Pancreas (tissue), 10 donors: ENCODE data around the gene PPM1H. TPM values are rescaled to one million over a fixed set of nuclear protein-coding genes. Genes with fewer than 3 reads are reported as not detected.

Source experiments
- ATAC-seq, 4 donors: fragments of 200-7000 bp; cut with Tn5 transposase; one replicate each; pipeline versions ENCODE4 v1.8.0 to v1.9.1; 2020; ENCODE audit warnings: mild to moderate bottlenecking in 4 of 4, moderate library complexity in 4 of 4
- DNase-seq, 6 donors: peaks; one replicate each; pipeline ENCODE4 v3.0.0-alpha.2; 2020
- FAIRE-seq: peaks from 2 replicates; lab custom pipeline; 2012; peaks lifted over from hg19 to GRCh38; lab: Jason Lieb, UNC
- H3K27ac ChIP-seq, 4 donors: fragments of 200-600 bp; sonication (generic); 1 replicate in 3 of 4; 2 replicates in 1 of 4; pipeline versions ENCODE4 v1.5.0 to v1.8.0; 2020
- H3K27me3 ChIP-seq, 4 donors: fragments of 200-600 bp; one replicate each; pipeline ENCODE4 v1.8.0; 2021
- H3K36me3 ChIP-seq, 3 donors: fragments of 200-600 bp; sonication (generic) in 1 of 3; one replicate each; pipeline versions ENCODE4 v1.5.0 to v1.8.0; 2020 to 2021
- H3K4me1 ChIP-seq, 3 donors: fragments of 200-600 bp; one replicate each; pipeline ENCODE4 v1.8.0; 2021
- H3K4me3 ChIP-seq, 4 donors: fragments of 200-600 bp; sonication (generic) in 2 of 4; one replicate each; pipeline versions ENCODE4 v1.5.0 to v1.8.0; 2020 to 2021
- H3K9me3 ChIP-seq, 4 donors: fragments of 200-600 bp; one replicate each; pipeline ENCODE4 v1.8.0; 2021
- WGBS, 2 donors: extraction: QIAGEN DNeasy Blood & Tissue Kit; methylation state at CpG; one replicate each; pipeline ENCODE4 v1.1.7; 2013; 5-methylcytosine and 5-hydroxymethylcytosine counted together
- intact Hi-C, 3 donors: fragments of 100-400 bp; cut with DNase I; formaldehyde crosslinking; loops; one replicate each; pipeline versions ENCODE4 v1.11.1 to v1.14.2; 2022
- polyA plus RNA-seq, 2 donors: library from polyadenylated mRNA; stranded (reverse); fragments of 200-250 nt; gene quantifications; one replicate each; pipeline ENCODE4 v1.2.3, GENCODE V29; 2013
- total RNA-seq, 6 donors: library from RNA; stranded (reverse); fragmentation: NEBNext Ultra II Directional in 4 of 6; extraction: Animal tissue kit (Norgen Biotek cat#: 25700) in 4 of 6; gene quantifications; one replicate each; pipeline versions ENCODE4 v1.2.1 to v1.2.4, GENCODE V29; 2021 to 2023
- TF ChIP-seq, protein P1 (sequence below), 4 donors: fragments of 200-600 bp; sonication (generic) in 3 of 4; IDR thresholded peaks; one replicate each; pipeline versions ENCODE4 v1.5.0 to v1.8.0; 2021; ENCODE audit warnings: antibody characterized with exemption in 4 of 4
- donor health status: healthy with polysubstance abuse.
- donor health status: DM: no; HTN: no; CAD: no; lungs with moderate emphysema.
- donor health status: DM: no; HTN: no; CAD: no.
- donor health status: control.
- donor health status: control.
- donor health status: Bipolar disorder and iron deficiency.
- donor health status: DM: yes; HTN: yes; CAD: no.
- donor health status: DM: no; HTN: no; CAD: no.
- donor health status: DM: no; HTN: no; CAD: no.
- donor health status: DM: yes; HTN: yes; CAD: no.

Gene PPM1H
- total and polyA plus RNA-seq, 8 donors = 1.7 to 12.9 (median 5.8) TPM

DNA sequence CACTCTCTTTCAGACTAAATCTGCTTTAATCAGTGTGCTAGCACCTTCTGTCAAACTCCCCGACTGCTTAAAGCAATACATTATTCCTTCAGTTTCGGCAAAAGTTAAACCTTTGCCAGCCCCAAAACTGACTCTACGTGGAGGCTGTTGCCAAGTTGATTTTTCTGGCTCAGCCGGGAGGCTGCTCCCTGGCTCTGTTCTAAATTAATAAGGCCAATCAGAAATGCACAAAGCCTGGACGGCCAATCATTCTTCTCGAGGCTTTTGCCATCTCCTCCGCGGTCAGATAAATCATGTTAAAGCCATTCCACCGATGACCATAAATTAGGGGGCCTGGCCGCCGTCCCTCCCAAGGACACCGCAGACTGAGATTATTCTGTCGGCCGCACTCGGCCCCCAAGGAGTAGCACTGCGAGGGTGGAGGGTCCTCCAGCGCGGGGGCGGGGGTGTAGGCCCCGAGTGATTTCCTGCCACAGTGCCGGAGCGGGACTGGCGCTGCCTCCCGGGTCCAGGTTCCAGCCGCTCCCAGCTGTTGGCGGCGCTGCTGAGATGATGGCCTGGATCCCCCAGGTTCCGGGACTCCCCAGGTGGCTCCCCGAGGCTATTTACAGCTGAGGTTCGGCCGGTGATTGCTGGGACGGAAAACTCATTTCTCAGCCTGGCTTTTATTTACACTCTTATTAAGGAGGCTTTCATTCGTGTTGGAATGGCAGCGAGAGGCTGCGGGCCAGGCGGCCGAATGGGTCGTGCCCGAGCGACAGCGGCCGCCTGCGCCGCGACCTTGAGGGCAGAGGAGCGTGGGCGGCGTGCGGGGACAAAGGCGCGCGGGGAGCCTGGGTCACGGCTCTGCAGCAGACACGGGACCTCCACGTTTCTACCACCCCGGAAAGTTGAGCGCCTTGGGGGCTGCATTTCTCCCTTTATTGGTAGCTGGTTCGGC lies 303.2 kb downstream of the PPM1H start:
- FAIRE-seq = no peak
- TF ChIP-seq, protein P1, sequence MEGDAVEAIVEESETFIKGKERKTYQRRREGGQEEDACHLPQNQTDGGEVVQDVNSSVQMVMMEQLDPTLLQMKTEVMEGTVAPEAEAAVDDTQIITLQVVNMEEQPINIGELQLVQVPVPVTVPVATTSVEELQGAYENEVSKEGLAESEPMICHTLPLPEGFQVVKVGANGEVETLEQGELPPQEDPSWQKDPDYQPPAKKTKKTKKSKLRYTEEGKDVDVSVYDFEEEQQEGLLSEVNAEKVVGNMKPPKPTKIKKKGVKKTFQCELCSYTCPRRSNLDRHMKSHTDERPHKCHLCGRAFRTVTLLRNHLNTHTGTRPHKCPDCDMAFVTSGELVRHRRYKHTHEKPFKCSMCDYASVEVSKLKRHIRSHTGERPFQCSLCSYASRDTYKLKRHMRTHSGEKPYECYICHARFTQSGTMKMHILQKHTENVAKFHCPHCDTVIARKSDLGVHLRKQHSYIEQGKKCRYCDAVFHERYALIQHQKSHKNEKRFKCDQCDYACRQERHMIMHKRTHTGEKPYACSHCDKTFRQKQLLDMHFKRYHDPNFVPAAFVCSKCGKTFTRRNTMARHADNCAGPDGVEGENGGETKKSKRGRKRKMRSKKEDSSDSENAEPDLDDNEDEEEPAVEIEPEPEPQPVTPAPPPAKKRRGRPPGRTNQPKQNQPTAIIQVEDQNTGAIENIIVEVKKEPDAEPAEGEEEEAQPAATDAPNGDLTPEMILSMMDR (IDR thresholded peaks at IDR 0.05) = no peak
- peaks cover 0 to 4% (median 0%) of the 10 kb centered on the region in 3 donors for H3K4me1 ChIP-seq

DNA sequence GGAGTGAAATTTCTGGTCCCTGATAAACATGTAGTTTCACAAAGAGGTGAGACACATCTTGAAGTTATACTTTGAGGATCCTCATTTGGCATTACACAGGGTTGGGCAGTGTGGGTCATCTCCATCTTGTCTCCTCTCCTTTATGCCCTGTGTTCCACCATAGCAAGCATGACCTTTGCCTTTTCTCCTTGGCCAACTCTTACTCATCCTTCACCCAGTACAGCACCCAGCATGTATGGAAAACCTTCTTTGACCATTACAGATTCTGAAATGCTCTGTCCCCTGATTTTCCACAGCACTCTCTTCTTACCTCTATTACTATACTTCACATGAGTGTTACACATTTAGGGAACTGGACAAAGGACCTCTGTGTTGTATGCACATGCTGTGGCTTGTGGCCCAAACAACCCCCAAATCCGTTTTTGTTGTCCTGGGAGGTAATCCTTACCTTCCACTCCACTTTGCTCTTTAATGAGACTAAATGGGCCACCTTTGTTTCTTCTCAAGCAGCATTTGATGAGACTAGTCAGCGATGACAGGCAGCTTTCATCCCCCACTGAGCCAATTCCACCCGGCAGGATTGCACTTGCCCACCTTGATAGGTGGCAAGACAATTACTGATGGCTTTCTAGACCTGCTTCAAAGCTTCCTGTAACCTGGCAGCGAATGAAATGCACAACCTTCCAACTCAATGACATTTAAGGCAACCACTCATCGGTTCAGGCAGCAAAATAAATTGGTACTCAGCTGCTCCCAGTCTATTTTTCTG lies 304.8 kb downstream of the PPM1H start:
- Histone ChIP-seq H3K36me3 (no peaks in the 10 kb centered on the region), H3K27me3 (no peaks in the 10 kb centered on the region), H3K4me1 (peaks cover 0 to 4% (median 0%) of the 10 kb centered on the region in 3 donors), H3K9me3 (no peaks in the 10 kb centered on the region), H3K4me3 (no peak overlapping the region), H3K27ac (no peak overlapping the region)
- 83 to 86% methylated on average over 5 of the region's 5 CpGs for WGBS, 2 donors
- TF ChIP-seq, protein P1 (IDR thresholded peaks at IDR 0.05) = no peak
- no peak for FAIRE-seq
- intact Hi-C loops = no loop called here
- no peak for ATAC-seq
- no peak for DNase-seq

More for the DNA sequence above, 303.2 kb downstream of the PPM1H start:
- ATAC-seq (peak; percentile 74 to 93 (median 90)), DNase-seq (peak; percentile 29 to 80 (median 51))
- Histone ChIP-seq H3K27ac (peak overlapping the region in 2 of 4 donors; percentile 13 to 53), H3K27me3 (no peaks in the 10 kb centered on the region), H3K4me3 (peak overlapping the region; percentile 11 to 61 (median 34)), H3K36me3 (no peaks in the 10 kb centered on the region), H3K9me3 (no peaks in the 10 kb centered on the region)
- intact Hi-C loops = no loop called here
- 3 to 4% methylated on average over 57 to 58 of the region's 58 CpGs for WGBS, 2 donors

DNA sequence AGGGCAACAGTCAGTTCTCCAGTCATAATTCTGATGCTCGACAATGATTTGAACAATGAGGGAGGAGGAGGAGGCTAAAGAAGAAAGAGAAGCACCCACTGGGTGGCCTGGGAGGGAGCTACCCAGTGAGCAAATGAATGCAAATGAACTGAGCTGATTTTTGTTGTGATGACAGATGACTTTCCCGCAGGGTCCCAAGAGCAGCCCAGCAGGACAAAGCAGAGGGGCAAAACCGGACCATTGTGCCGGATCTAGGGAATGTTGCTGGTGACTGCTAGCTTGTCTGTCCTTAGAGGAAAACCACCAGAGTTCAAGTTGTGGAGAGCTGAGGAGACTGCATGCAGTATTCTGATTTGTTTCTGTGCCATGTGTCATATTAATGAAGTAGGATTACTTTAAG lies 305.5 kb downstream of the PPM1H start:
- no peak overlapping the region for H3K27ac ChIP-seq
- DNase-seq = no peak
- no peak overlapping the region for H3K4me3 ChIP-seq
- no peaks in the 10 kb centered on the region for H3K27me3 ChIP-seq
- H3K9me3 ChIP-seq = no peaks in the 10 kb centered on the region
- intact Hi-C loops = no loop called here
- TF ChIP-seq, protein P1 (IDR thresholded peaks at IDR 0.05) = no peak
- no peak for FAIRE-seq
- peaks cover 0 to 4% (median 0%) of the 10 kb centered on the region in 3 donors for H3K4me1 ChIP-seq
- no peak for ATAC-seq
- H3K36me3 ChIP-seq = no peaks in the 10 kb centered on the region
- WGBS, 2 donors = 76 to 78% methylated on average over 4 of the region's 4 CpGs

- ATAC-seq (no peak), FAIRE-seq (no peak)
These were observed 307.8 kb downstream of the PPM1H start for GRCh38 chr12:62627181-62627580.

More at GRCh38 chr12:62627181-62627580, 307.8 kb downstream of the PPM1H start:
- H3K36me3 ChIP-seq = no peaks in the 10 kb centered on the region
- no peaks in the 10 kb centered on the region for H3K27me3 ChIP-seq
- WGBS, 2 donors = 92 to 96% methylated on average over 2 of the region's 2 CpGs
- no peaks in the 10 kb centered on the region for H3K4me1 ChIP-seq
- no peak for DNase-seq
- no peak overlapping the region for H3K27ac ChIP-seq
- no peak overlapping the region for H3K4me3 ChIP-seq
- no peaks in the 10 kb centered on the region for H3K9me3 ChIP-seq
- intact Hi-C loops = no loop called here
- TF ChIP-seq, protein P1 (IDR thresholded peaks at IDR 0.05) = no peak
